IPS DF 19.7 (cell line): ENCODE results near the gene C9orf43.
"Not testable (repeated sequence)": the region's sequence is repeated elsewhere in the genome, so short reads cannot be mapped to it uniquely, and the experiment has no call there.

Experiments used
- DNase-seq: peaks from one replicate; pipeline ENCODE4 v3.0.0-alpha.2; 2013; ENCODE audit warnings: low read depth, low spot score

C9orf43 gene

DNA sequence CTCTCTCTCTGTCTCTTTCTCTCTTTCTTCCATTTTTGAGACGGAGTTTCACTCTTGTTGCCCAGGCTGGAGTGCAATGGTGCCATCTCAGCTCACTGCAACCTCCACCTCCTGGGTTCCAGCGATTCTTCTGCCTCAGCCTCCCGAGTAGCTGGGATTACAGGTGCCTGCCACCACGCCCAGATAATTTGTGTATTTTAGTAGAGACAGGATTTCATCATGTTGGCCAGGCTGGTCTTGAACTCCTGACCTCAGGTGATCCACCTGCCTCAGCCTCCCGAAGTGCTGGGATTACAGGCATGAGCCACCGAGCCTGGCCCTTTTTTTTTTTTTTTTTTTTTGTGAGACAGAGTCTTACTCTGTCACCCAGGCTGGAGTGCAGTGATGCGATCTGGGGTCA, 29.1 kb upstream of the C9orf43 start:
- DNase-seq: not testable (repeated sequence)

DNA sequence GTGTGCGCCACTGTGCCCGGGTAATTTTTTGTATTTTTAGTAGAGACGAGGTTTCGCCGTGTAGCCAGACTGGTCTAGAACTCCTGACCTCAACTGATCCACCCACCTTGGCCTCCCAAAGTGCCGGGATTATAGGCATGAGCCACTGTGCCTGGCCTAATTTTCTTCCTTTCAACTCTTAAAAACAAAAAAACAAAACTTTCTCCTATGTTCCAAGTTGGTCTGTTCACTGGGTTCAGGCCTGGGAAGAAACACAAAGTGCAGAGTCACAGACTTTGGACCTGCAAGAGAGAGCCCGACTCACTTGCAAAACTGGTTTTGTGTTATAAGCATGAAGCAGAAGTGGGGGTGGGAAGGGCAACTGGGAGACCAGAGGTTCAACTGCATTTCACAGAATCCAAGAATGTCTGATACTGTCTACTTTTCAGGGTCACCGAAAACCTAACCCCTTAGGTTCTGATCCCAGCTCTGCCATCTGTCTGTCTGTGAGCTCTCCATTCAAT, 28.6 kb upstream of the C9orf43 start:
- DNase-seq: no peak

DNA sequence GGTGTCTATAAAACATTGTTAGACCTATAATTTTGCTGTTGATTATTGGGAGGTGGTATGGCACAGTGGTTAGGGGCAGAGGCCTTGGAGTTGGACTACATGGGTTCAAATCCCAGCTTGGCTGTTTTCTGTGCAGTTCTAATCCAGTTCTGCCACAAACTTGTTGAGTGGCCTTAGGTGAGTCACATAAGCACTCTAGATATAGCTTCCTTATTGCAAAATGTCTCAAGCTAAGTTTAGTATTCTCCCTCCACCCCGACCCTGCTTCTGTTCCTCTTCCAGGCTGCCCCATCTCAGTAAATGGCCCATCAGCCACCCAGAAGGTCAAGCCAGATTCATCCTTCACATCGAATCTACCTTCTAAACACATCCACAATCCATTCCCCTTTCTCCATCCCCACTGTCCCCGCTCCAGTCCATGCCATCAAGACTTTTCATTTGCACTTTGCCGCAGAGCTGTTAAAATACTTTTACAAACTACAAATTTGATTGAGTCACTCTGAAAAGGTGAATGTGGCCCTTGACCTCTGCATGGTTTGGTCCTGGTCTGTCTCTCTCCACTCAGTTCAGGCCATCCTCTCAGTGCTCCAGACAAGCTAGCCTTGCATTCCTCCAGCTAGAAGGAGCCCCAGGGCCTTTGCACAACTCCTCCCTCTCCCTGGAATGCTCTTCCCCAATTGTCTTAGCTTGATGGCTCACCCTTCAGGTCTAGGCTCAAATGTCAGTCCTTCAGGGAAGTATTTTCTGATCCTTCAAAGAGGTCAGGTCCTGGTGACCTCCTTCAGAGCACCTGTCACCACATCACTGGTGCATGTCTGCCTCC, 23.8 kb upstream of the C9orf43 start:
- DNase-seq: no peak

GRCh38 chr9:113387560-113388230, 22.9 kb upstream of the C9orf43 start:
- no peak for DNase-seq

DNA sequence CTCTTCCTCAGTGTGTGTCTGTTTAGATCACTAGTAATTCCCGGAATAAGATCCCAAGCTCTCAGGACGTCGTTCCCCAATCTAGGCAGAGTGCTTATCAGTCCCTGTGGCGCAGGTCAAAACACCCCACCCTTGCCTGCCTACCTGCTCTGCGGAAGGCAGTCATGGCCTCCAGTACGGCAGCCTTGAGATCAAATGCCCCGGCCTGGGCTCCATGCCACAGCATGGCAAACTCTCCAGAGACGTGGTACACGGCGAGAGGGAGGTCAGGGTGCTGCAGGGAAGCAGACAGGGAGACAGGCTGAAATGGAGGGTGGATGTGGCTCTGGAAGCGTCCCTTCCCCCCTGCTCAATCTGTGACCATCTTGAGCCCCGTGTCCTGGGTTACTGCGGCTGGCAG, 21.7 kb upstream of the C9orf43 start:
- DNase-seq: no peak

DNA sequence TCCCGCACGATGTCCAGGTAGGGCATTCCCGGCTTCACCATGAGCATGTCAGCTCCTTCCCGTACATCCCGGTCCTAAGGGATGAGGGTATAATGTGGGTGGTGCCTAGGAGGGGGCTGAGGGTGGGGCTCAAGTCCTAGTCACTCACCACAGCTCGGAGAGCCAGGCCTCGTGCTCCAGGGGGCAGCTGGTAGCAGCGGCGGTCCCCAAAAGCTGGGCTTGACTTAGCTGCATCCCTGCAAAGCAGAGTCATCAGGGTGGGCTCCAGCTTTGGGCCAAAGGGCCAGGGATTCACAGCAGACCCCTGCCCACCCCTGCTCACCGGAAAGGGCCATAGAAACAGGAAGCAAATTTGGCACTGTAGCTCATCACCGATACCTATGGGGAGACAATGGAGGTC, 21.1 kb upstream of the C9orf43 start:
- DNase-seq: no peak

DNA sequence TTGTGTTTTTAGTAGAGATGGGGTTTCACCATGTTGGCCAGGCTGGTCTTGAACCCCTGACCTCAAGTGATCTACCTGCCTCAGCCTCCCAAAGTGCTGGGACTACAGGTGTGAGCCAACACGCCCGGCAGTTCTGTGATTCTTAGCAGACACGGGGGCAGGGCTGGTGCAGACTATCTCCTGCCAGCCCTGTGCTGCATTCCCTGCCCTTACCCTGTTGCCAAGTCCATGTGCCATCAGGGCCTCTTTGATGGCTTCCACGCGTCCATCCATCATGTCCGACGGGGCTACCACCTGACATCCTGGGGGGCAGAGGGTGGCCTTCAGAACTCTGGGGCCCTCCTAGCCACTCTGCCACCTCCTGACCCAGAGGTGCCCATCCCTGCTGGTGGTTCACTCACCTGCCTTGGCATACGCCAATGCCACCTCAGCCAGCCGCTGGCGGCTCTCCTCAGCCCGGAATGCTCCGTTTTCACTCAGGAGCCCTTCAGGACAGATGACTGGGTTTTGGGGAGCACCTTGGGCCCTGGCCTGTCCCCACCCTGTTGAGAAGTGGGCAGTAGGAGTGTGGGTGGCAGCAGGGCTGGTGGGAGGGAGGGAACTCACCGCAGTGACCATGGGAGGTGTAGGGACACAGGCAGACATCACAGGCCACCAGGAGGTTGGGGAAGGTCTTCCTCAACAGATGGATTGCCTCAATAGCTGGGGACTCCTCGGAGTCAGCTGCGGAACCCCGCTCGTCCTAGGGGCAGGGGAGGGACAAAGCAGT, 20.2 kb upstream of the C9orf43 start:
- no peak for DNase-seq

- DNase-seq: no peak
Measured at GRCh38 chr9:113391917-113392316, 18.6 kb upstream of the C9orf43 start.

GRCh38 chr9:113393281-113393680, 17.3 kb upstream of the C9orf43 start:
- DNase-seq: no peak

DNA sequence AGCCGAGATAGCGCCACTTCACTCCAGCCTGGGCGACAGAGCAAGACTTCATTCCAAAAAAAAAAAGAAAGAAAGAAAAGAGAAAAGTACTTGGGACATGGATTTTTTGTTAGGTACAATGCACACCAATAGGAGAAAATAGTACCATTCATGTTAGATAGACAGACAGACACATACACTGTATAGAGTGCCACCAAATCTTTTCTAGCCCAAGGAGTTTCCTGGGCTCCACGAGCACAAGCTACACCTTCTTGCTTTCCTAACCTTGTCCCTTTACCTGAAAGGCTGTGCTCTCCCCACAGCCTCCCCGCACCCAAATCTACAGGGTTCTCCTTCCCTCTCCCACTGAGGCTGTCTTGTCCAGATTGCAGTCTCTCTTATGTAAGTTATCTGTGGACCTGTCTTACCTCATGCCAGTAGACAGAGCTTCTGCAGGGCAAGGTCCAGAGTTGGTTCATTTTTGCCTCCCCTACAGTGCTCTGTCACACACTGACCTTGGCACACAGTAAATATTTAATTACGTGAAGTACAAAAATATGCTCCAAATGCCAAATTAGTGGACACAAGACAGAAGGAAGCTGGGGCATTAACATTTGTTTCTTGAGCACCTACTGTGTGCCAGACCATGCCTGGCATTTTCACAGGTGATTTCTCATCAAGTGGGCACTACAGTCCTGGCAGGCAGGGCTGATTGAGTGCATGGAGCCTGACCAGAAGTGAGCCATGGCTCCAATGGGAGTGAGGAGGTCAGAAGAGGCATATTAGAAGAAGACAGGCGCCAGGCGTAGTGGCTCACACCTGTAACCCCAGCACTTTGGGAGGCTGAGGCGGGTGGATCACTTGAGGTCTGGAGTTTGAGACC, 15.3 kb upstream of the C9orf43 start:
- no peak for DNase-seq

DNA sequence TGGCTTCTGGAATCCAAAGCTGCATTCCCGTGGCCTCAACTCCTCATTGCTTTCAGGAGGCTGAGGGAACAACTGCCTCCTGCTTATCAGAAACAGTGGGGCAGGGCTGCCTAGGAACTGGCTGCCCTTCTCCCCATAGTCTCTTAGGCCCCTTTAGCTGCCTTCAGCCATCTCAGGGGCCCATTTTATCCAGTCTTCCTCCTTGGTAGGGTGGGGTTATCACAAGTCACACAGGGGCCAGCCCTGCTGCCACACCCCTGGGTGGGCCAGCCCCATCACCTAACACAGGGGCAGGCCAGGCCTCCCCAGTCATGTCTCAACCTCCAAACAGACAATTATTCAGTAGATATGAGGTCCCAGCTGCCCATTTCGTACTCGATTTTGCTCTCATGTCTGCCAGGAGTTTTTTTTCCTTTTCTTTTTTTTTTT, 13.3 kb upstream of the C9orf43 start:
- no peak for DNase-seq

DNA sequence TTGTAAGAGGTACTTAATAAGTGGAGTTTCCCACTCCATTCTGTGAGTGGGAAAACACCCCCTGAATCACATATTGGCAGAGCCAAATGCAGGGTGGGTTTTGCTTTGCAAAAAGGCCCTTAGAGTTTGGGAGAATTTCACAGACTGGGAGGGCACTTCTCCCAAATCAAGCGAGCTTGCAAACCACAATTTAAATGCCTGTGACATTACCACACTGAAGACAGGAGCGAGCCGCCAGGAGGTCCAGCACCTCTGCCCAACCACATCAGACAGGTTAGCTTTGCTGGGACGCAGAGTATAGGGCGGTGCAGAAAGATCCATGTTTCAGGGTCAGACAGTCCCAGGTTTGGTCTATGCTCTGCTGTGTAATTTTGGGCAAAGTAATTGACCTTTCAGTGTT, 11.8 kb upstream of the C9orf43 start:
- DNase-seq: no peak

DNA sequence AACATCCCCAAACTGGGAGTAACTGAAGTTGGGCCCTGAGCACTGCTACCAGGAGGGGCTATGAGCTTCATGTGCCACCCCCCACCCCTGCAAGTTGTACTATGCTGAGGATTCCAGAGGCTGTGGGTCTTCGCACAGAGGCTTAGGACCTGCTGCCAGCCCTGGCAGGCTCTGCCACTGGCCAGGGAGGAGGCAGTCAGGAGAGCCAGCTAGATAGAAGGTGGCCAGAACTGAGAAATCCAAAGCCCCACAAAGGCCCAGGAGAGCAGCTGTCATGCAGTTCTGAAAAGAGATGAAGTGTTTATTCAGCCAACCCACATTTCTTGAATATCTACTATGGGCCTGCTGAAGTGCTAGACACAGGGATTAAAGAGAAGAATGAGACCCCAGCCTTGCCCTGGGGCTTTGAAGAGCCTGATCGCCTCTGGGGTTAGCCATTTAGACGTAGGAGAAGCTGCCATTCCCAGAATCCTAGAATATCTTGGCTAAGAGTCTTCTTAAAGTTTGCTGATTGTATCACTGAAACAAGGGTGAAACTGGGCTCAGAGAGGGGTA, 10.8 kb upstream of the C9orf43 start:
- DNase-seq: no peak

DNA sequence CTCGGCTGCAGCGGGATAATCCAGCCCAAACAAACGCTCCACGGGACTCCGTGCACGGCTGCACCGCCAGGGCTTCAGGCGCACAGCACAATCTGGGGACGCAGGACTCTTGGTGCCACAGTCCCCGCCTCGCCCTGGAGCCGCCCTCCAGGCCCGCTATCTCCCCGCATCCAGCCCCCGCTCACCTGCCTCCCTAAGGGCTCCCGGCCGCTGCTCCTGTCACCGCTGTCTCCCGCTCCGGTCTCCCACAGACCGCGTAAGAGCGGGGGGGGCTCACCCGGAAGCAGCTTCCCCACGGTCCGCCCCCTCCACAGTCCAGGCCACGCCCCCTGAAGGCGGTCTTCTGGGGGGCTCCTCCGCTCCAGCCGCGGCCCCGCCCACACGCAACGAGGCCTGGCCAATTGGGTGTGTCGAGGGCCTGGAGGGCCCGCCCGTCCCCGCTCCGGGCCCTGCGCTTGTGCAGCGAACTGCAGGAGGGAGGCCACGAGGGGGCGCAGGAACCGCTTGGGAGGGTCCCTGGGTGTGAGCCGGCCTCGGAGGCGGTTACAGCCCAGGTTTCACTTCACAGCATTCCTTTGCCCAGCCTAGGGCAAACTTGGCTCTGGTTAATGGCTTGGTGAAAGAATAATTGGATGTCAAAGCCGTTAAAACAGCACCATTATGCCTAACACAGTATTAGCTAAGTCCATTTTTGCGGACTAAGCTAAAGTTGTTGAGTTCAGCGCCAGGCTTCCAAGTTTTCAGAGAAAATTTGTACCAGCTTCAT, 9.3 kb upstream of the C9orf43 start, which contains the start of gene ALAD:
TSS of gene ALAD (minus strand) at position 258 of the 766 bp plus-strand sequence. CDS start 7,725 bp downstream, outside the sequence.
- no peak for DNase-seq

- no peak for DNase-seq
Measured at GRCh38 chr9:113403646-113404045, 6.9 kb upstream of the C9orf43 start.

DNA sequence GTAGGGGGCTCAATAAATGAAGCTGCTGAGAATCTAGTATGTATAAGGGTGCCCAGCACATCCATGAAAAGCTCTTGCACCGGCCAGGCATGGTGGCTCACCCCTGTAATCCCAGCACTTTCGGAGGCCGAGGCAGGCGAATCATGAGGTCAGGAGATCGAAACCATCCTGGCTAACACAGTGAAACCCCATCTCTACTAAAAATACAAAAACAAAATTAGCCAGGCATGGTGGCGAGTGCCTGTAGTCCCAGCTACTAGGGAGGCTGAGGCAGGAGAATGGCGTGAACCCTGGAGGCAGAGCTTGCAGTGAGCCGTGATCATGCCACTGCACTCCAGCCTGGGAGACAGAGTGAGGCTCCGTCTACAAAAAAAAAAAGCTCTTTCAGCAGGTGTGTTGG, 4.2 kb upstream of the C9orf43 start:
- DNase-seq: not testable (repeated sequence)

GRCh38 chr9:113406873-113407511, 3.6 kb upstream of the C9orf43 start:
- not testable (repeated sequence) for DNase-seq

DNA sequence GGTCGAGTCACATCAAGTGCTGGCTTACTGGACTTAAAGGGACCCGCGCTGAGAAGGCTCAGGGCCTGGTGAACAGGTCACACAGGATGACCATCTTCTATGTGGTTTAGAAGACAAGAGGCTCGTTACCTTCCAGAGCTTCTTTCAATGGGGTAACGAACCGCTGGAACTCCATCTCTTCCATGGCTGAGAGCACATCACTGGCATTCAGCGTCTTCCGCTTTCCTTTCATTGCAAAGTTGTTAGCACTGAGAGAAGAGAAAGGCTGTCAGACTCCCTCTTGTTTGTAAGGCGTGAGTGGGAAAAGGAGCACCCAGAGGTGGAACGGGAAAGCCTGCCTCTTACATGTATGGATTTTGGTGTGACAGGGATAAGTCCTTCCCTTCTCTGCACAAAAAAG, 1.1 kb upstream of the C9orf43 start:
- DNase-seq: no peak

DNA sequence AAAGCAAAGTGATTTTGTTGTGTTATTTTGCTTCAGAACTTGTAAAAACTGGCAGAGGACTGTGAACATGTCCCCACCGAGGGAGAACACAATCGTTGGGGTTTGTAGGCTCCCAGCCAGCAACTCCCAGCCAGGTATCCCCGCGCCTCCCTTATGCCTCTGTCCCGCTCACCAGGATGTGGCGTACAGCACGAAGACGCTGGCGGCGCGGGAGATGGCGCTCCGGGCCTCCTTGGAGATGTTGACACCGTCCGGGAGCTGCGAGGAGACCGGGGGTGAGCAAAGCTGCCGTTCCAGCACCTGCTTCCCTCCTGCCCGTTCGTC, 702 bp upstream of the C9orf43 start:
- DNase-seq: no peak
